DND-41 (cell line): Measurements from ENCODE around the gene ABCG4.

ENCODE experiments used
- EZH2 ChIP-seq: IDR thresholded peaks from 3 replicates; pipeline ENCODE4 v1.6.1; 2012; ENCODE audit warnings: borderline replicate concordance, low read depth, mild to moderate bottlenecking, moderate library complexity, low read length, inconsistent platforms; ENCODE audit not compliant: severe bottlenecking
- TF ChIP-seq, protein P1 (sequence below): IDR thresholded peaks from 2 replicates; pipeline ENCODE4 v1.5.1; 2012; ENCODE audit warnings: borderline replicate concordance, low read length, moderate library complexity, mild to moderate bottlenecking; ENCODE audit not compliant: poor library complexity, severe bottlenecking; ENCODE audit errors: extremely low read depth

DNA sequence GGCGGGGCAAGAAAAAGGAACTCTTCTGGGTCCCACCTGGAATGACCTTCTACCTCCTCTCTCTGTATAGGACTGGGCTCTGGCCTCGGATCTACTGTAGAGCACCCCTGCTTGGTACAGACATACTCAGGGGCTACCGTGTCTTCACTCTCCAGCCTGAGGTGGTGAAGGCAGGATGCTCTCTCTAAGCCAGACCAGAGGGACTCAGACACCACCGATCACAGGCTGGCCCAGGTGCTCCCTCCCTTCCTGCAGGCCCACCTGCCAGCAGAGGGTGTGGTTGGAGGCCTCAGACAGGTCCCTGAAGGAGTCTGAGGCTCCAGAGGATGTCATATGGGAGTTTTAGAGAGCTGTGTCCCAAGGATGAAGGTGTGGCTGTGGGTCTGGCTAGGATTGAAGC lies 40.5 kb downstream of the ABCG4 start:
- TF ChIP-seq, protein P1, sequence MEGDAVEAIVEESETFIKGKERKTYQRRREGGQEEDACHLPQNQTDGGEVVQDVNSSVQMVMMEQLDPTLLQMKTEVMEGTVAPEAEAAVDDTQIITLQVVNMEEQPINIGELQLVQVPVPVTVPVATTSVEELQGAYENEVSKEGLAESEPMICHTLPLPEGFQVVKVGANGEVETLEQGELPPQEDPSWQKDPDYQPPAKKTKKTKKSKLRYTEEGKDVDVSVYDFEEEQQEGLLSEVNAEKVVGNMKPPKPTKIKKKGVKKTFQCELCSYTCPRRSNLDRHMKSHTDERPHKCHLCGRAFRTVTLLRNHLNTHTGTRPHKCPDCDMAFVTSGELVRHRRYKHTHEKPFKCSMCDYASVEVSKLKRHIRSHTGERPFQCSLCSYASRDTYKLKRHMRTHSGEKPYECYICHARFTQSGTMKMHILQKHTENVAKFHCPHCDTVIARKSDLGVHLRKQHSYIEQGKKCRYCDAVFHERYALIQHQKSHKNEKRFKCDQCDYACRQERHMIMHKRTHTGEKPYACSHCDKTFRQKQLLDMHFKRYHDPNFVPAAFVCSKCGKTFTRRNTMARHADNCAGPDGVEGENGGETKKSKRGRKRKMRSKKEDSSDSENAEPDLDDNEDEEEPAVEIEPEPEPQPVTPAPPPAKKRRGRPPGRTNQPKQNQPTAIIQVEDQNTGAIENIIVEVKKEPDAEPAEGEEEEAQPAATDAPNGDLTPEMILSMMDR: no peak
- TF ChIP-seq EZH2: no peak
